Endodermal cell (in vitro differentiated cells): ENCODE measurements around the gene SHC1. TPM values are rescaled to one million over a fixed set of nuclear protein-coding genes. Genes with fewer than 3 reads are reported as not detected.

Experiments
- DNase-seq: peaks from one replicate; pipeline ENCODE4 v3.0.0-alpha.2; 2017
- H3K27ac ChIP-seq: 2 replicates; pipeline ENCODE4 v1.5.1; 2013; ENCODE audit warnings: mild to moderate bottlenecking, low read depth, low read length, moderate library complexity
- H3K27me3 ChIP-seq: 2 replicates; pipeline ENCODE4 v1.6.1; 2013; ENCODE audit warnings: mild to moderate bottlenecking, low read length, moderate library complexity; ENCODE audit not compliant: insufficient read depth, control insufficient read depth, poor library complexity, severe bottlenecking
- H3K36me3 ChIP-seq: 2 replicates; pipeline ENCODE4 v1.7.0; 2013; ENCODE audit warnings: mild to moderate bottlenecking, low read length, moderate library complexity; ENCODE audit not compliant: control insufficient read depth, insufficient read depth
- H3K4me1 ChIP-seq: one replicate; pipeline ENCODE4 v1.7.0; 2013; ENCODE audit warnings: low read length; ENCODE audit not compliant: control insufficient read depth, insufficient read depth
- H3K4me3 ChIP-seq: 2 replicates; pipeline ENCODE4 v1.5.1; 2013; ENCODE audit warnings: mild to moderate bottlenecking, low read length, moderate library complexity
- H3K9ac ChIP-seq: 2 replicates; pipeline ENCODE4 v1.6.1; 2013; ENCODE audit warnings: mild to moderate bottlenecking, low read length, moderate library complexity; ENCODE audit not compliant: poor library complexity, severe bottlenecking; ENCODE audit errors: extremely low read depth
- H3K9me3 ChIP-seq: 2 replicates; pipeline ENCODE4 v1.6.1; 2013; ENCODE audit warnings: mild to moderate bottlenecking, low read length, moderate library complexity; ENCODE audit not compliant: control insufficient read depth
- H3K27ac Mint-ChIP-seq: 2 replicates; pipeline ENCODE4 v1.8.0; 2020; ENCODE audit warnings: mixed read lengths
- H3K27me3 Mint-ChIP-seq: 2 replicates; pipeline ENCODE4 v1.8.0; 2021; ENCODE audit warnings: mild to moderate bottlenecking, mixed read lengths; ENCODE audit not compliant: insufficient read depth
- H3K36me3 Mint-ChIP-seq: 2 replicates; pipeline ENCODE4 v1.8.0; 2020; ENCODE audit warnings: low read depth, mixed read lengths
- H3K4me1 Mint-ChIP-seq: 2 replicates; pipeline ENCODE4 v1.8.0; 2020; ENCODE audit warnings: mixed read lengths
- H3K4me3 Mint-ChIP-seq: 2 replicates; pipeline ENCODE4 v1.8.0; 2020; ENCODE audit warnings: mild to moderate bottlenecking, moderate library complexity, mixed read lengths
- H3K9me3 Mint-ChIP-seq: 2 replicates; pipeline ENCODE4 v1.8.0; 2020; ENCODE audit warnings: mild to moderate bottlenecking, mixed read lengths
- WGBS, 2 experiments: methylation state at CpG; one replicate each; pipeline versions ENCODE4 v1.1.5 to v1.1.7; 2013; ENCODE audit warnings: missing lambda C conversion rate in 2 of 2, mixed read lengths in 1 of 2; ENCODE audit not compliant: insufficient coverage in 1 of 2, insufficient read length in 1 of 2; 5-methylcytosine and 5-hydroxymethylcytosine counted together
- total RNA-seq, 2 donors: library from RNA; stranded (reverse); fragmentation: NEBNext Ultra II Directional in 1 of 2; extraction: Animal tissue kit (Norgen Biotek cat#: 25700) in 1 of 2; gene quantifications; 2 replicates in 1 of 2; 3 replicates in 1 of 2; pipeline ENCODE4 v1.2.1, GENCODE V29; 2021
- TF ChIP-seq, protein P1 (sequence below): fragments of 200-600 bp; sonication (generic); conservative IDR thresholded peaks from 2 replicates; pipeline ENCODE4 v1.5.0; 2021; ENCODE audit warnings: antibody characterized with exemption, mild to moderate bottlenecking

Gene SHC1
- total RNA-seq, 2 donors from 2014 or later: 157 to 231 TPM

- H3K27me3 ChIP-seq: no peaks in the 10 kb centered on the region
- no peaks in the 10 kb centered on the region for H3K9me3 Mint-ChIP-seq
- H3K4me1 Mint-ChIP-seq: peaks cover 37% of the 10 kb centered on the region
- WGBS, 2 experiments: 96 to 98% methylated on average over 4 to 5 of the region's 5 CpGs
- no peak overlapping the region for H3K9ac ChIP-seq
- TF ChIP-seq, protein P1, sequence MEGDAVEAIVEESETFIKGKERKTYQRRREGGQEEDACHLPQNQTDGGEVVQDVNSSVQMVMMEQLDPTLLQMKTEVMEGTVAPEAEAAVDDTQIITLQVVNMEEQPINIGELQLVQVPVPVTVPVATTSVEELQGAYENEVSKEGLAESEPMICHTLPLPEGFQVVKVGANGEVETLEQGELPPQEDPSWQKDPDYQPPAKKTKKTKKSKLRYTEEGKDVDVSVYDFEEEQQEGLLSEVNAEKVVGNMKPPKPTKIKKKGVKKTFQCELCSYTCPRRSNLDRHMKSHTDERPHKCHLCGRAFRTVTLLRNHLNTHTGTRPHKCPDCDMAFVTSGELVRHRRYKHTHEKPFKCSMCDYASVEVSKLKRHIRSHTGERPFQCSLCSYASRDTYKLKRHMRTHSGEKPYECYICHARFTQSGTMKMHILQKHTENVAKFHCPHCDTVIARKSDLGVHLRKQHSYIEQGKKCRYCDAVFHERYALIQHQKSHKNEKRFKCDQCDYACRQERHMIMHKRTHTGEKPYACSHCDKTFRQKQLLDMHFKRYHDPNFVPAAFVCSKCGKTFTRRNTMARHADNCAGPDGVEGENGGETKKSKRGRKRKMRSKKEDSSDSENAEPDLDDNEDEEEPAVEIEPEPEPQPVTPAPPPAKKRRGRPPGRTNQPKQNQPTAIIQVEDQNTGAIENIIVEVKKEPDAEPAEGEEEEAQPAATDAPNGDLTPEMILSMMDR: no peak
- H3K36me3 Mint-ChIP-seq: peaks cover 52% of the 10 kb centered on the region
- no peaks in the 10 kb centered on the region for H3K9me3 ChIP-seq
- H3K27ac Mint-ChIP-seq: no peak overlapping the region
- no peaks in the 10 kb centered on the region for H3K27me3 Mint-ChIP-seq
- peaks cover 60% of the 10 kb centered on the region for H3K36me3 ChIP-seq
- H3K4me3 ChIP-seq: peak overlapping the region; percentile 91
- no peak overlapping the region for H3K27ac ChIP-seq
- no peak overlapping the region for H3K4me3 Mint-ChIP-seq
- DNase-seq: no peak
- peaks cover 3% of the 10 kb centered on the region for H3K4me1 ChIP-seq
These were observed 3.1 kb downstream of the SHC1 start for GRCh38 chr1:154967331-154967950.

DNA sequence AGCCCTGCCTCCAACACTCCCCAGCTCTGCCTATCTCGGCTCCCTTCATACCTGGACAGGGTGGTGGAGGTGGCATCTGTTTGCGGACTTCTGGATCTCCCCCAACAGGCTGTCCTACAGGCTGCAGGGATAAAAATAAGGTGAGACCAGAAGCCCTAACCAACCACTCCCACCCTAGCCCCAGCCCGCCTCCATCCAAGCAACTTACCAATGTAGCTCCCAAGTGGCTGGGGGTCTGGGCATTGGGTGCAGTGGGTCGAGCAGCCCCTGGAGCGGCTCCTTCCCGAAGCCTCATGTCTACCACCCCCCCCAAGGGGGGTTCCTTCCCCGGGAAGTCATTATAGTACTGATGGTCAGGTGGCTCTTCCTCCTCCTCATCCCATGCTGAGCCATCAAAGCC, 4.4 kb downstream of the SHC1 start:
- Mint-ChIP-seq H3K4me3 (no peak overlapping the region), H3K4me1 (peaks cover 30% of the 10 kb centered on the region), H3K9me3 (no peaks in the 10 kb centered on the region), H3K27ac (no peak overlapping the region), H3K36me3 (peaks cover 52% of the 10 kb centered on the region), H3K27me3 (no peaks in the 10 kb centered on the region)
- Histone ChIP-seq H3K4me1 (no peaks in the 10 kb centered on the region), H3K9ac (no peak overlapping the region), H3K9me3 (no peaks in the 10 kb centered on the region), H3K27ac (no peak overlapping the region), H3K4me3 (no peak overlapping the region), H3K36me3 (peaks cover 63% of the 10 kb centered on the region), H3K27me3 (no peaks in the 10 kb centered on the region)
- WGBS, 2 experiments: 99% methylated on average over 6 of the region's 7 CpGs; no CpG with 5 or more reads in 1 of the 2 experiments
- DNase-seq: no peak
- TF ChIP-seq, protein P1: no peak

- H3K4me1 ChIP-seq: no peaks in the 10 kb centered on the region
- Mint-ChIP-seq H3K27me3 (no peaks in the 10 kb centered on the region), H3K4me3 (no peak overlapping the region), H3K36me3 (peaks cover 60% of the 10 kb centered on the region), H3K27ac (peak overlapping the region; percentile 52), H3K4me1 (peaks cover 28% of the 10 kb centered on the region), H3K9me3 (no peaks in the 10 kb centered on the region)
- TF ChIP-seq, protein P1: no peak
- no peak for DNase-seq
- 98 to 100% methylated on average over 6 of the region's 6 CpGs for WGBS, 2 experiments
- H3K4me3 ChIP-seq: no peak overlapping the region
- no peak overlapping the region for H3K27ac ChIP-seq
- no peaks in the 10 kb centered on the region for H3K27me3 ChIP-seq
- H3K9ac ChIP-seq: no peak overlapping the region
- peaks cover 67% of the 10 kb centered on the region for H3K36me3 ChIP-seq
- no peaks in the 10 kb centered on the region for H3K9me3 ChIP-seq
These were observed 6.2 kb downstream of the SHC1 start for GRCh38 chr1:154964359-154964758.
